ENCODE data around the gene TMC2.

DNA sequence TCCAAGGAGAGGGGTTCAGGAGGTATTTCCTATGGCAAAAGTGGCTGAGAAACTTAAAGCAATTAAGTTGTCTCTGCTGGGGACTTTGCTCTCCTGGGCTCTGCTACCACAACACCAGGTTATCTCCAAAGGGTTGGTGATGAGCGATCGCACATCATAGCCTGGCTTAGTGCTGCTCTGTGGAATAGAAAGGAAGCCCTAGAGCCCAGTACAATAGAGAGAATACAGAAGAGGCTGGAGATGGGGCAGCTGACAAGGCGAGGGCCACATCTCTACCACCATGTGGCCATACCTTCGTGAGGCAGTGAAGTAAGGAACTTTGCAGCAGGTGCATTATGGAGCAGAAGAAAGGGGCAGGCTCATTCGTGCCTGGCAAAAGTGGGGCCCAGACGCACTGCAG is 8.6 kb upstream of the TMC2 start:
- TF ChIP-seq POLR2A (IDR thresholded peaks at IDR 0.05), result no peak
- TF ChIP-seq, protein P1, sequence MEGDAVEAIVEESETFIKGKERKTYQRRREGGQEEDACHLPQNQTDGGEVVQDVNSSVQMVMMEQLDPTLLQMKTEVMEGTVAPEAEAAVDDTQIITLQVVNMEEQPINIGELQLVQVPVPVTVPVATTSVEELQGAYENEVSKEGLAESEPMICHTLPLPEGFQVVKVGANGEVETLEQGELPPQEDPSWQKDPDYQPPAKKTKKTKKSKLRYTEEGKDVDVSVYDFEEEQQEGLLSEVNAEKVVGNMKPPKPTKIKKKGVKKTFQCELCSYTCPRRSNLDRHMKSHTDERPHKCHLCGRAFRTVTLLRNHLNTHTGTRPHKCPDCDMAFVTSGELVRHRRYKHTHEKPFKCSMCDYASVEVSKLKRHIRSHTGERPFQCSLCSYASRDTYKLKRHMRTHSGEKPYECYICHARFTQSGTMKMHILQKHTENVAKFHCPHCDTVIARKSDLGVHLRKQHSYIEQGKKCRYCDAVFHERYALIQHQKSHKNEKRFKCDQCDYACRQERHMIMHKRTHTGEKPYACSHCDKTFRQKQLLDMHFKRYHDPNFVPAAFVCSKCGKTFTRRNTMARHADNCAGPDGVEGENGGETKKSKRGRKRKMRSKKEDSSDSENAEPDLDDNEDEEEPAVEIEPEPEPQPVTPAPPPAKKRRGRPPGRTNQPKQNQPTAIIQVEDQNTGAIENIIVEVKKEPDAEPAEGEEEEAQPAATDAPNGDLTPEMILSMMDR (IDR thresholded peaks at IDR 0.05), result no peak

All from Peyer's patch (tissue), 4 donors.